AG04450 (cell line): Measurements from ENCODE around the gene LRMDA. TPM values are rescaled to one million over a fixed set of nuclear protein-coding genes. Genes with fewer than 3 reads are reported as not detected.
"Not testable (repeated sequence)": the region's sequence is repeated elsewhere in the genome, so short reads cannot be mapped to it uniquely, and the experiment has no call there.

Experiments used
- CTCF ChIA-PET: fragments of 300-600, 350-600 bp; formaldehyde crosslinking; extraction: SDS; loops from one replicate; lab custom pipeline; 2022; ENCODE audit warnings: antibody characterized with exemption, inconsistent platforms; lab: Charles Lee
- POLR2A ChIA-PET: fragments of 350-600 bp; formaldehyde crosslinking; extraction: SDS; loops from one replicate; lab custom pipeline; 2021; ENCODE audit warnings: antibody characterized with exemption, inconsistent platforms; lab: Yijun Ruan, JAX
- DNase-seq: peaks from one replicate; pipeline ENCODE4 v3.0.0-alpha.2; 2011; ENCODE audit warnings: low read depth, low spot score
- H3K27ac ChIP-seq: one replicate; pipeline ENCODE4 v1.5.1; 2012; ENCODE audit warnings: low read depth, low read length, control low read depth
- H3K27me3 ChIP-seq: one replicate; pipeline ENCODE4 v1.6.0; 2012; ENCODE audit warnings: low read length; ENCODE audit not compliant: control insufficient read depth, insufficient read depth
- H3K4me3 ChIP-seq: 2 replicates; pipeline ENCODE4 v1.5.1; 2011; ENCODE audit warnings: mild to moderate bottlenecking, low read depth, low read length, control low read depth
- H3K9me3 ChIP-seq: 2 replicates; pipeline ENCODE4 v1.5.1; 2012; ENCODE audit warnings: low read length; ENCODE audit not compliant: control insufficient read depth, insufficient read depth
- CTCF ChIP-seq: IDR thresholded peaks from 2 replicates; pipeline ENCODE4 v1.5.1; 2011; ENCODE audit warnings: low read depth, low read length, control low read depth, inconsistent platforms
- polyA plus RNA-seq: library from polyadenylated mRNA; depleted of rRNA; stranded (reverse); fragments of >200 nt; gene quantifications from 2 replicates; pipeline ENCODE4 v1.2.3, GENCODE V29; 2011

The LRMDA gene
- polyA plus RNA-seq, 1 experiment = 0.12 TPM

GRCh38 chr10:76138906-76139305, 707.5 kb downstream of the LRMDA start:
- no peak overlapping the region for H3K27ac ChIP-seq
- no peak overlapping the region for H3K4me3 ChIP-seq
- H3K9me3 ChIP-seq = no peaks in the 10 kb centered on the region
- H3K27me3 ChIP-seq = peaks cover 8% of the 10 kb centered on the region
- ChIA-PET CTCF (no interaction called here), POLR2A (no interaction called here)
- TF ChIP-seq CTCF = no peak
- no peak for DNase-seq

GRCh38 chr10:76139431-76139830, 708.0 kb downstream of the LRMDA start:
- Histone ChIP-seq H3K27ac (no peak overlapping the region), H3K4me3 (no peak overlapping the region), H3K9me3 (no peaks in the 10 kb centered on the region), H3K27me3 (peaks cover 8% of the 10 kb centered on the region)
- ChIA-PET CTCF (no interaction called here), POLR2A (no interaction called here)
- DNase-seq = no peak
- no peak for TF ChIP-seq CTCF

- no peak for TF ChIP-seq CTCF
- Histone ChIP-seq H3K4me3 (no peak overlapping the region), H3K27ac (no peak overlapping the region), H3K27me3 (peaks cover 8% of the 10 kb centered on the region), H3K9me3 (no peaks in the 10 kb centered on the region)
- DNase-seq = no peak
- POLR2A ChIA-PET = no interaction called here
- CTCF ChIA-PET = no interaction called here
These were observed 710.0 kb downstream of the LRMDA start for GRCh38 chr10:76141376-76141775.

- DNase-seq, CTCF ChIA-PET, H3K4me3 ChIP-seq, POLR2A ChIA-PET, H3K27ac ChIP-seq, H3K27me3 ChIP-seq, H3K9me3 ChIP-seq: not testable (repeated sequence)
These were observed 716.8 kb downstream of the LRMDA start for GRCh38 chr10:76148217-76148616.

- ChIA-PET CTCF (no interaction called here), POLR2A (no interaction called here)
- Histone ChIP-seq H3K9me3 (no peaks in the 10 kb centered on the region), H3K27me3 (no peaks in the 10 kb centered on the region), H3K27ac (no peak overlapping the region), H3K4me3 (no peak overlapping the region)
- no peak for TF ChIP-seq CTCF
- no peak for DNase-seq
These were observed 717.8 kb downstream of the LRMDA start for GRCh38 chr10:76149182-76149581.

GRCh38 chr10:76149602-76150138, 718.2 kb downstream of the LRMDA start:
- Histone ChIP-seq H3K9me3 (no peaks in the 10 kb centered on the region), H3K27me3 (no peaks in the 10 kb centered on the region), H3K27ac (no peak overlapping the region), H3K4me3 (no peak overlapping the region)
- no peak for TF ChIP-seq CTCF
- no peak for DNase-seq
- ChIA-PET CTCF (no interaction called here), POLR2A (no interaction called here)
